Measurements from ENCODE around the gene TDRD9. TPM values are rescaled to one million over a fixed set of nuclear protein-coding genes. Genes with fewer than 3 reads are reported as not detected.

Gene TDRD9
- total RNA-seq, 4 donors from 2014 or later, result 2.0 to 3.2 (median 2.6) TPM

GRCh38 chr14:104001003-104001402 is 72.7 kb downstream of the TDRD9 start:
- no peak for DNase-seq (ENCODE audit: extremely low spot score)
- intact Hi-C loops (cut with DNase I), result no loop called here
- peaks cover 0 to 5% (median 0%) of the 10 kb centered on the region in 4 donors for H3K27me3 ChIP-seq
- no peaks in the 10 kb centered on the region for H3K36me3 ChIP-seq
- no peak for TF ChIP-seq POLR2A (IDR thresholded peaks at IDR 0.05; ENCODE audit: low read depth)
- no peaks in the 10 kb centered on the region for H3K4me1 ChIP-seq
- no peak overlapping the region for H3K27ac ChIP-seq (replicated peaks in 1 of 4)
- WGBS, result 67% methylated on average over 4 of the region's 4 CpGs
- no peak overlapping the region for H3K4me3 ChIP-seq
- no peaks in the 10 kb centered on the region for H3K9me3 ChIP-seq

DNA sequence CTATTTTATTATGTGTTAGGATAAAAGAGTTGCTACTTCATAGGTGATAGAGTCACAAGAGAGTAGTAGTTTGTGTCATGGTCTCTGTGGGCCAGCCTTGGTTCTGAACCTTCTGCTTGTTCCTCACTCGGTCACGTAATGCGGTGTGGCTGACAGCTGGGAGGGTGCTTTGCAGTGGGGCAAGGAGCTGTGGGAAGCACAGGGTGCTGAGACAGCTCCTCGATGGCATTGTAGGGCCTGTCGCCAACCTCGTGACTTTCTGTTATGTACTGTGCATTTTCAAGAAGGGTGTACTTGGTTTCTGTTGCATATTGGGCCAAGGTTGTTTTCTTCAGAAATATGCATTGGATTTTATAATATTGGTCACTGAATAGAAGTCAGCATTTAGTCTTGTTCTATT is 75.4 kb downstream of the TDRD9 start:
- no peaks in the 10 kb centered on the region for H3K9me3 ChIP-seq
- intact Hi-C loops (cut with DNase I), result no loop called here
- 88% methylated on average over 6 of the region's 6 CpGs for WGBS
- no peaks in the 10 kb centered on the region for H3K36me3 ChIP-seq
- DNase-seq (ENCODE audit: extremely low spot score), result no peak
- H3K4me1 ChIP-seq, result no peaks in the 10 kb centered on the region
- H3K4me3 ChIP-seq, result no peak overlapping the region
- H3K27me3 ChIP-seq, result no peaks in the 10 kb centered on the region
- H3K27ac ChIP-seq (replicated peaks in 1 of 4), result no peak overlapping the region
- TF ChIP-seq POLR2A (IDR thresholded peaks at IDR 0.05; ENCODE audit: low read depth) (no peak), CTCF (IDR thresholded peaks at IDR 0.05) (no peak), EP300 (IDR thresholded peaks at IDR 0.05) (no peak), POLR2AphosphoS5 (IDR thresholded peaks at IDR 0.05) (no peak)

- H3K4me3 ChIP-seq, result no peak overlapping the region
- 83% methylated on average over 1 of the region's 1 CpG for WGBS
Observed at GRCh38 chr14:104004849-104005248, 76.6 kb downstream of the TDRD9 start.

GRCh38 chr14:104005489-104005888 is 77.2 kb downstream of the TDRD9 start:
- Histone ChIP-seq H3K4me1 (no peaks in the 10 kb centered on the region), H3K27me3 (no peaks in the 10 kb centered on the region), H3K4me3 (no peak overlapping the region), H3K9me3 (no peaks in the 10 kb centered on the region), H3K27ac (replicated peaks in 1 of 4) (no peak overlapping the region), H3K36me3 (no peaks in the 10 kb centered on the region)
- 83% methylated on average over 8 of the region's 8 CpGs for WGBS
- DNase-seq (ENCODE audit: extremely low spot score), result no peak
- intact Hi-C loops (cut with DNase I), result no loop called here
- TF ChIP-seq EP300 (IDR thresholded peaks at IDR 0.05), result no peak
- no peak for TF ChIP-seq CTCF (IDR thresholded peaks at IDR 0.05)
- no peak for TF ChIP-seq POLR2AphosphoS5 (IDR thresholded peaks at IDR 0.05)
- no peak for TF ChIP-seq POLR2A (IDR thresholded peaks at IDR 0.05; ENCODE audit: low read depth)

More at GRCh38 chr14:104004849-104005248, 76.6 kb downstream of the TDRD9 start:
- H3K36me3 ChIP-seq, result no peaks in the 10 kb centered on the region
- no peaks in the 10 kb centered on the region for H3K9me3 ChIP-seq
- intact Hi-C loops (cut with DNase I), result no loop called here
- H3K27me3 ChIP-seq, result no peaks in the 10 kb centered on the region
- no peak overlapping the region for H3K27ac ChIP-seq (replicated peaks in 1 of 4)
- DNase-seq (ENCODE audit: extremely low spot score), result no peak
- H3K4me1 ChIP-seq, result no peaks in the 10 kb centered on the region
- TF ChIP-seq CTCF (IDR thresholded peaks at IDR 0.05) (no peak), POLR2AphosphoS5 (IDR thresholded peaks at IDR 0.05) (no peak), POLR2A (IDR thresholded peaks at IDR 0.05; ENCODE audit: low read depth) (no peak), EP300 (IDR thresholded peaks at IDR 0.05) (no peak)

DNA sequence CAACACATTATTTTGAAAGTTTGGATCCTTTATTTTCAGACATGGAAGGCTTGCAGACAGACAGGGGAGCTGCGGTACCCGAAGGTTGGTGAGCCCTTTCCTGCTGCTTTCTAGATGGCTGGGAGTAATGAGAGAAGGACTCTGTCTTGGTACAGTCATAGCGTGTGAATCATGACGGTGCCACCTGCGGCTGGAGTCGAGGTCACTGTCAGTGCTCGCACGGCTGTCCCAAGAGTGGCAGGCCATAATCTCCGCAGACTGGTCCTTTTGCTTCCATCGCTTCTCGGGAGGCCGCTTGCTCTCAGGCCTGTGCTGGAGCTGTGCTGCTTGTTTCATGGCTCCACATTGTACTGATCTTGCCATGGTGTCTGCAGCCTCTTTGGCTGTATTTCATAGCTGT is 78.9 kb downstream of the TDRD9 start:
- Histone ChIP-seq H3K9me3 (no peaks in the 10 kb centered on the region), H3K4me3 (no peak overlapping the region), H3K4me1 (no peaks in the 10 kb centered on the region), H3K27me3 (no peaks in the 10 kb centered on the region), H3K36me3 (no peaks in the 10 kb centered on the region), H3K27ac (replicated peaks in 1 of 4) (no peak overlapping the region)
- whole genome bisulfite sequencing, result 97% methylated on average over 9 of the region's 12 CpGs
- TF ChIP-seq CTCF (IDR thresholded peaks at IDR 0.05) (no peak), POLR2AphosphoS5 (IDR thresholded peaks at IDR 0.05) (no peak), POLR2A (IDR thresholded peaks at IDR 0.05; ENCODE audit: low read depth) (no peak), EP300 (IDR thresholded peaks at IDR 0.05) (no peak)
- DNase-seq (ENCODE audit: extremely low spot score), result no peak
- intact Hi-C loops (cut with DNase I), result no loop called here

All from esophagus muscularis mucosa (tissue), 4 donors.